Heart left ventricle (tissue), 16 donors: Measurements from ENCODE around the gene XAGE3. TPM values are rescaled to one million over a fixed set of nuclear protein-coding genes. Genes with fewer than 3 reads are reported as not detected.
A peak's percentile ranks its signal among the peaks of the same experiment; 100 is the strongest.
"Not testable (repeated sequence)": the region's sequence is repeated elsewhere in the genome, so short reads cannot be mapped to it uniquely, and the experiment has no call there.

Experiments used
- ATAC-seq, 4 donors: fragments of 200-7000 bp; cut with Tn5 transposase; one replicate each; pipeline ENCODE4 v1.9.1; 2020 to 2022; ENCODE audit warnings: moderate library complexity in 4 of 4, mild to moderate bottlenecking in 3 of 4, moderate number of reproducible peaks in 1 of 4
- DNase-seq, 5 donors: peaks; one replicate each; pipeline ENCODE4 v3.0.0-alpha.2; 2020
- H3K27ac ChIP-seq, 12 donors: fragments of 200-600 bp; sonication (generic) in 4 of 12; one replicate each; pipeline versions ENCODE4 v1.5.0 to v1.8.0; 2016 to 2022; ENCODE audit warnings: mild to moderate bottlenecking in 2 of 12
- H3K27me3 ChIP-seq, 9 donors: fragments of 200-600 bp; sonication (generic) in 2 of 9; one replicate each; pipeline versions ENCODE4 v1.5.1 to v1.8.0; 2016 to 2022; ENCODE audit warnings: mild to moderate bottlenecking in 3 of 9
- H3K36me3 ChIP-seq, 9 donors: fragments of 200-600 bp; sonication (generic) in 2 of 9; one replicate each; pipeline versions ENCODE4 v1.5.0 to v1.8.0; 2018 to 2022; ENCODE audit warnings: mild to moderate bottlenecking in 2 of 9
- H3K4me1 ChIP-seq, 12 donors: fragments of 200-600 bp; sonication (generic) in 4 of 12; one replicate each; pipeline versions ENCODE4 v1.5.0 to v1.8.0; 2016 to 2022; ENCODE audit warnings: mild to moderate bottlenecking in 3 of 12
- H3K4me3 ChIP-seq, 12 donors: fragments of 200-600 bp; sonication (generic) in 4 of 12; one replicate each; pipeline versions ENCODE4 v1.5.0 to v1.8.0; 2017 to 2022; ENCODE audit warnings: mild to moderate bottlenecking in 9 of 12, moderate library complexity in 4 of 12
- H3K9me3 ChIP-seq, 12 donors: fragments of 200-600 bp; sonication (generic) in 4 of 12; one replicate each; pipeline versions ENCODE4 v1.5.0 to v1.8.0; 2016 to 2022; ENCODE audit warnings: mild to moderate bottlenecking in 1 of 12
- CTCF ChIP-seq, 12 donors: fragments of 200-600 bp; sonication (generic) in 4 of 12; IDR thresholded peaks; one replicate each; pipeline versions ENCODE4 v1.5.0 to v1.8.0; 2018 to 2022; ENCODE audit warnings: antibody characterized with exemption in 12 of 12, mild to moderate bottlenecking in 5 of 12
- POLR2A ChIP-seq, 2 donors: fragments of 450-650 bp; IDR thresholded peaks; one replicate each; pipeline ENCODE4 v1.6.1; 2017; ENCODE audit warnings: antibody characterized with exemption in 2 of 2, mild to moderate bottlenecking in 2 of 2, moderate library complexity in 2 of 2
- WGBS, 4 donors: extraction: QIAGEN DNeasy Blood & Tissue Kit in 2 of 4; methylation state at CpG; one replicate each; pipeline versions ENCODE4 v1.1.5 to v1.1.7; 2013 to 2018; 5-methylcytosine and 5-hydroxymethylcytosine counted together
- intact Hi-C, 10 donors: fragments of 100-400 bp; cut with DNase I; formaldehyde crosslinking; loops; one replicate each; pipeline versions ENCODE4 v1.11.1 to v1.14.2; 2022
- polyA plus RNA-seq, 2 donors: library from polyadenylated mRNA; stranded (reverse); fragments of 200-250 nt; gene quantifications; one replicate each; pipeline ENCODE4 v1.2.3, GENCODE V29; 2013
- total RNA-seq, 9 donors: library from RNA; depleted of rRNA in 2 of 9; stranded (reverse); fragments of >200 nt in 2 of 9; fragmentation: NEBNext Ultra II Directional in 3 of 9; extraction: Animal tissue kit (Norgen Biotek cat#: 25700) in 3 of 9; gene quantifications; one replicate each; pipeline versions ENCODE4 v1.1.0 to v1.2.4, GENCODE V29; 2016 to 2023
- donor health status: ischemic (EF 13 %, LVEDD 7.1; RV severe dilation, severe dysfunction).
- donor health status: healthy with polysubstance abuse.
- donor health status: DM: no; HTN: yes; CAD: no.
- donor health status: DM: no; HTN: no; CAD: no.
- donor health status: ischemic (EF 25% LVEDD 6.9; RV normal size, moderate dysfunction).
- donor health status: ischemic (EF 25% LVEDD 5.7; RV mildly dilated, moderate dysfunction).
- donor health status: healthy.
- donor health status: DM: yes; HTN: yes; CAD: no.
- donor health status: ischemic (EF 35%, LVEDD 5.7; RV mildly dilated, moderate dysfunction).
- donor health status: nonischemic (EF 11% LVEDD 7.7; RV severe dilation, severe dysfunction).
- donor health status: DM: yes; HTN: yes; CAD: no.
- donor health status: PGD.
- donor health status: ischemic (EF 29% LVEDD 5.4; RV normal size, mild dysfunction).
- donor health status: nonischemic (EF 23%, LVEDD 6.1; RV moderate dilation, normal function).

XAGE3 gene
- total and polyA plus RNA-seq, 11 donors, result not detected

DNA sequence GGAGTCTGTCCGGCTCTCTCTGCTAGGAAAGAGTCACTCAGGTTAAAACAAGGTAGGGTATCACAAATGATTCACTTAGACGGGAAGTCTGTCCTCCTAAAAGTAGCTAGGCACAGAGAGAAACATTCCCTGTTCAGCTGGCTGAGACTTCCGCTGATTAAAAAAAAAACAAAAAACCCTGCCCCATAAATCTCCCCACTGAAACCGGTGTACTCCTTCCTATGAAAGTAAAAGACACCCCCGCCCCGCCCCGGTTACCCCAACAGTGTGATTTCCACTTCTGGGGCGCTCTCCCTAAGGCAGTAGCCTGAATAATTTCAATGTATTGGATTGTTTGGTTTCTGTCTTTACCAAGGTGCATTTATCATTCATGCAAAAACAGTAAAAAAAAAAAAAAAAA lies 28.6 kb upstream of the XAGE3 start:
- DNase-seq, ATAC-seq, H3K36me3 ChIP-seq, H3K27me3 ChIP-seq, H3K4me3 ChIP-seq, intact Hi-C loops, H3K9me3 ChIP-seq, H3K27ac ChIP-seq, H3K4me1 ChIP-seq: not testable (repeated sequence)
- no CpG with 5 or more reads among the region's 8 CpGs for WGBS, 4 donors

GRCh38 chrX:52888090-52888489 lies 20.2 kb upstream of the XAGE3 start:
- DNase-seq, intact Hi-C loops, H3K27me3 ChIP-seq, H3K27ac ChIP-seq, H3K4me3 ChIP-seq, H3K4me1 ChIP-seq, H3K36me3 ChIP-seq, H3K9me3 ChIP-seq: not testable (repeated sequence)
- no CpG with 5 or more reads among the region's 9 CpGs for WGBS, 4 donors
- ATAC-seq, result peak in 3 of 4 donors; percentile 57 to 71 (median 61)

DNA sequence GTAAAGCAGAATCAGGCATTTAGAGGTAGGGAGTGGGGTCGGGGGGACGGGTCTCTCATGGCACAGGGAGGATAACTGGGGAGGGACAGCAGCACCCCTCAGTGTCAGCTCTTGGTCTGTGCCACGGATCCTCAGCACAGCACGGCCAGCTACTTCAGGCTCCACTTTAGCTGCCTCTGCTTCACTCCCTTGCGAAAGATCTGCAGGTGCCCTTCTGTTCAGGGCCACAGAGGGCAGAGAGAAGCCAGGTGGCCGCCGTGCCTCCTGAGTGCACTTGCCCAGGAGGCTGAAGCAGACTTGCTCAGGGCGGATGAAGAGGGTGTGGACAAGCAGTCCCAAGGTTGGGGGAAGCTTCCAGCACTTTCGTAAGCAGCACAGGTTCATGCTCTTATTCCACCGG lies 19.6 kb upstream of the XAGE3 start:
- WGBS, 4 donors, result no CpG with 5 or more reads among the region's 10 CpGs
- ATAC-seq, result peak in 1 of 4 donors; percentile 30
- H3K4me1 ChIP-seq, H3K4me3 ChIP-seq, H3K27ac ChIP-seq, H3K36me3 ChIP-seq, DNase-seq, H3K9me3 ChIP-seq, H3K27me3 ChIP-seq, intact Hi-C loops: not testable (repeated sequence)

GRCh38 chrX:52876386-52876785 lies 8.5 kb upstream of the XAGE3 start:
- H3K9me3 ChIP-seq, DNase-seq, H3K4me1 ChIP-seq, intact Hi-C loops, H3K27ac ChIP-seq, ATAC-seq, H3K4me3 ChIP-seq, H3K36me3 ChIP-seq: not testable (repeated sequence)
- peaks cover 0 to 40% (median 0%) of the 10 kb centered on the region in 9 donors for H3K27me3 ChIP-seq
- 54 to 63% (median 57%) methylated on average over 6 of the region's 6 CpGs for WGBS, 4 donors

GRCh38 chrX:52875436-52875835 lies 7.6 kb upstream of the XAGE3 start:
- ATAC-seq, H3K27ac ChIP-seq, H3K36me3 ChIP-seq, H3K9me3 ChIP-seq, H3K4me1 ChIP-seq, DNase-seq, intact Hi-C loops, H3K4me3 ChIP-seq: not testable (repeated sequence)
- H3K27me3 ChIP-seq, result peaks cover 0 to 46% (median 0%) of the 10 kb centered on the region in 9 donors
- WGBS, 4 donors, result 71 to 92% (median 80%) methylated on average over 9 to 10 of the region's 10 CpGs

- no peaks in the 10 kb centered on the region for H3K9me3 ChIP-seq
- no peaks in the 10 kb centered on the region for H3K36me3 ChIP-seq
- no peak overlapping the region for H3K4me3 ChIP-seq
- H3K27ac ChIP-seq, result no peak overlapping the region
- ATAC-seq (no peak), DNase-seq (no peak)
- peaks cover 0 to 50% (median 0%) of the 10 kb centered on the region in 9 donors for H3K27me3 ChIP-seq
- no peaks in the 10 kb centered on the region for H3K4me1 ChIP-seq
- intact Hi-C loops, result no loop called here
- WGBS, 4 donors, result 32 to 56% (median 39%) methylated on average over 5 of the region's 5 CpGs
- TF ChIP-seq CTCF (IDR thresholded peaks at IDR 0.05) (no peak), POLR2A (IDR thresholded peaks at IDR 0.05) (no peak)
Observed at GRCh38 chrX:52874661-52875060, 6.8 kb upstream of the XAGE3 start.

- H3K4me3 ChIP-seq, H3K27ac ChIP-seq, H3K9me3 ChIP-seq, H3K36me3 ChIP-seq, ATAC-seq, H3K4me1 ChIP-seq, intact Hi-C loops, DNase-seq: not testable (repeated sequence)
- H3K27me3 ChIP-seq, result peaks cover 0 to 48% (median 0%) of the 10 kb centered on the region in 9 donors
Observed at GRCh38 chrX:52873825-52874224, 5.9 kb upstream of the XAGE3 start.
